ENCODE data around the gene TBXAS1. TPM values are rescaled to one million over a fixed set of nuclear protein-coding genes. Genes with fewer than 3 reads are reported as not detected.

The TBXAS1 gene
- total and polyA plus RNA-seq, 2 of the 8 experiments (the other 6 are each of a cell fraction or from before 2014, with no cell fraction given), result 0.86 to 2.1 TPM

GRCh38 chr7:140005341-140005740, 176.3 kb downstream of the TBXAS1 start:
- H3K79me2 ChIP-seq (ENCODE audit: control insufficient read depth in 1 of 2, insufficient read depth in 2 of 2, low read length in 2 of 2), result no peaks in the 10 kb centered on the region
- H3K14ac ChIP-seq (ENCODE audit: insufficient read length), result no peak overlapping the region
- H3K27ac ChIP-seq (ENCODE audit: low read depth, low read length), result no peak overlapping the region
- peaks cover 0 to under 1% (median 0%) of the 10 kb centered on the region in 4 experiments; a peak in 3 of 7 replicates for H3K4me1 ChIP-seq (replicated peaks in 1 of 4; ENCODE audit: control insufficient read depth in 3 of 4, insufficient read depth in 4 of 4, low read length in 3 of 4)
- H3K18ac ChIP-seq (ENCODE audit: extremely low read depth, low read length), result no peak overlapping the region
- H3K4me3 ChIP-seq (ENCODE audit: extremely low read depth in 1 of 4, insufficient read depth in 2 of 4, low read depth in 3 of 4, low read length in 4 of 4), result no peak overlapping the region
- ChIA-PET POLR2A (ENCODE audit: partially characterized antibody) (interaction anchor here (0.7 to 1.3 kb wide), 3 partner anchors 321 to 400 kb away, joined by 3 to 4 read pairs (median 3); no protein-coding TSS in a partner anchor), CTCF (ENCODE audit: partially characterized antibody) (interaction anchor here (0.7 to 11.1 kb wide), 59 partner anchors 12 to 571 kb away, joined by 3 to 122 read pairs (median 4); no protein-coding TSS in a partner anchor)
- no peak overlapping the region for H4K8ac ChIP-seq (ENCODE audit: extremely low read depth, insufficient read depth, low read length)
- H3K36me3 ChIP-seq (ENCODE audit: control insufficient read depth in 2 of 4, insufficient read depth in 4 of 4, low read length in 3 of 4), result no peaks in the 10 kb centered on the region
- H3K4me2 ChIP-seq (ENCODE audit: insufficient read depth in 1 of 2, low read depth in 2 of 2, low read length in 2 of 2), result no peak overlapping the region
- FAIRE-seq, result no peak
- no peak overlapping the region for H2BK120ac ChIP-seq (replicated peaks; ENCODE audit: low read depth, low read length)
- TF ChIP-seq EP300 (IDR thresholded peaks at IDR 0.05; ENCODE audit: borderline replicate concordance in 1 of 2, low read depth in 2 of 2, low read length in 2 of 2) (no peak), TEAD4 (IDR thresholded peaks at IDR 0.05; ENCODE audit: low read depth, low read length) (no peak), ASH2L (IDR thresholded peaks at IDR 0.05; ENCODE audit: low read length) (no peak)
- H2BK15ac ChIP-seq (ENCODE audit: low read length), result no peak overlapping the region
- no peaks in the 10 kb centered on the region for H3K23me2 ChIP-seq (ENCODE audit: low read depth, low read length)
- H2AFZ ChIP-seq (ENCODE audit: low read length), result no peak overlapping the region
- H3K23ac ChIP-seq (ENCODE audit: insufficient read length), result no peak overlapping the region
- H3K27me3 ChIP-seq (replicated peaks in 1 of 4; ENCODE audit: control insufficient read depth in 3 of 4, extremely low read depth in 1 of 4, insufficient read depth in 3 of 4, low read length in 3 of 4), result no peaks in the 10 kb centered on the region
- H2BK12ac ChIP-seq (ENCODE audit: low read depth, low read length), result no peak overlapping the region
- H3K79me1 ChIP-seq (ENCODE audit: low read depth, low read length), result no peaks in the 10 kb centered on the region
- DNase-seq (ENCODE audit: low read depth in 1 of 2, low spot score in 2 of 2), result no peak
- H3K9ac ChIP-seq (replicated peaks in 1 of 4; ENCODE audit: extremely low read depth in 1 of 4, low read depth in 3 of 4, low read length in 3 of 4), result no peak overlapping the region
- H2AK5ac ChIP-seq (ENCODE audit: low read depth, low read length), result no peak overlapping the region
- H4K91ac ChIP-seq (replicated peaks; ENCODE audit: insufficient read length, low read length), result no peak overlapping the region
- 90% methylated on average over 7 of the region's 7 CpGs; no CpG with 5 or more reads in 1 of the 2 experiments for WGBS, 2 experiments (ENCODE audit: extremely low coverage in 1 of 2, insufficient coverage in 1 of 2, insufficient read length in 1 of 2, insufficient replicate concordance in 2 of 2, low coverage in 1 of 2, low lambda C conversion rate in 2 of 2, missing lambda C conversion rate in 1 of 2)
- H3K56ac ChIP-seq (replicated peaks; ENCODE audit: insufficient read length, low read depth, low read length), result no peak overlapping the region
- H4K5ac ChIP-seq (ENCODE audit: insufficient read length, low read depth, low read length), result no peak overlapping the region
- no peaks in the 10 kb centered on the region for H4K20me1 ChIP-seq (replicated peaks in 1 of 2; ENCODE audit: control insufficient read depth in 1 of 2, insufficient read depth in 2 of 2, low read length in 2 of 2)
- no peaks in the 10 kb centered on the region for H3K9me3 ChIP-seq (ENCODE audit: insufficient read depth in 2 of 2, low read depth in 1 of 2, low read length in 1 of 2)
- H2BK20ac ChIP-seq (ENCODE audit: low read length), result no peak overlapping the region
- no peak overlapping the region for H3K4ac ChIP-seq (replicated peaks; ENCODE audit: insufficient read length, low read depth, low read length)
- no peak overlapping the region for H2BK5ac ChIP-seq (ENCODE audit: low read depth, low read length)

All from H1 (cell line).